Activated CD4-positive, alpha-beta T cell treated with anti-CD3 and anti-CD28 coated beads for 4 hours (primary cell): Measurements from ENCODE around the gene FGFR1OP2.
"Not testable (repeated sequence)": the region's sequence is repeated elsewhere in the genome, so short reads cannot be mapped to it uniquely, and the experiment has no call there.

Experiments used
- DNase-seq, 2 donors: peaks; one replicate each; pipeline ENCODE4 v3.0.0-alpha.2; 2020

FGFR1OP2 gene

GRCh38 chr12:26937863-26938700, at the start of gene FGFR1OP2, which contains the start of gene INTS13:
TSS of gene FGFR1OP2 (plus strand) at chr12:26938470. CDS start at chr12:26954159, 15,689 bp downstream.
TSS of gene INTS13 (minus strand) at chr12:26937981. CDS start at chr12:26936803, 1,178 bp downstream.
- DNase-seq = peak; percentile 96 to 98

GRCh38 chr12:26890784-26891183, 47.5 kb upstream of the FGFR1OP2 start:
- DNase-seq = no peak

GRCh38 chr12:26891704-26892103, 46.6 kb upstream of the FGFR1OP2 start:
- no peak for DNase-seq

- DNase-seq = no peak
These were observed 42.6 kb upstream of the FGFR1OP2 start for GRCh38 chr12:26895672-26896071.

- DNase-seq = no peak
These were observed 41.4 kb upstream of the FGFR1OP2 start for GRCh38 chr12:26896913-26897312.

- DNase-seq = not testable (repeated sequence)
These were observed 34.9 kb upstream of the FGFR1OP2 start for GRCh38 chr12:26903396-26903795.

GRCh38 chr12:26906024-26906423, 32.2 kb upstream of the FGFR1OP2 start:
- no peak for DNase-seq

- no peak for DNase-seq
These were observed 31.6 kb upstream of the FGFR1OP2 start for GRCh38 chr12:26906704-26907103.

- DNase-seq = no peak
These were observed 19.7 kb upstream of the FGFR1OP2 start for GRCh38 chr12:26918321-26919215.

GRCh38 chr12:26919216-26919555, 19.1 kb upstream of the FGFR1OP2 start:
- no peak for DNase-seq

- DNase-seq = no peak
These were observed 16.4 kb upstream of the FGFR1OP2 start for GRCh38 chr12:26921886-26922285.

GRCh38 chr12:26928661-26929060, 9.6 kb upstream of the FGFR1OP2 start:
- DNase-seq = no peak

- DNase-seq = no peak
These were observed 8.7 kb upstream of the FGFR1OP2 start for GRCh38 chr12:26929590-26929989.

- no peak for DNase-seq
These were observed 2.5 kb upstream of the FGFR1OP2 start for GRCh38 chr12:26935636-26936378.

- peak in 1 of 2 donors; percentile 10 for DNase-seq
These were observed 1.5 kb upstream of the FGFR1OP2 start for GRCh38 chr12:26936559-26937442.

GRCh38 chr12:26937443-26937862, 817 bp upstream of the FGFR1OP2 start:
- no peak for DNase-seq

- peak in 1 of 2 donors; percentile 14 for DNase-seq
These were observed 412 bp downstream of the FGFR1OP2 start for GRCh38 chr12:26938701-26939062.

- no peak for DNase-seq
These were observed 1.0 kb downstream of the FGFR1OP2 start for GRCh38 chr12:26939192-26939832.

GRCh38 chr12:26939953-26940352, 1.7 kb downstream of the FGFR1OP2 start:
- no peak for DNase-seq

- peak; percentile 44 to 45 for DNase-seq
These were observed 2.4 kb downstream of the FGFR1OP2 start for GRCh38 chr12:26940516-26941214.

- DNase-seq = no peak
These were observed 2.9 kb downstream of the FGFR1OP2 start for GRCh38 chr12:26941215-26941594.
